OCI-LY7 (cell line): ENCODE results near the gene PES1.

Experiments used
- EZH2phosphoT487 ChIP-seq: fragments of 200-600 bp; sonication (generic); IDR thresholded peaks from 2 replicates; pipeline ENCODE4 v1.6.1; 2018; ENCODE audit warnings: low read depth, borderline replicate concordance, mild to moderate bottlenecking, mixed run types, antibody characterized with exemption, low read length, moderate library complexity, mixed read lengths
- TF ChIP-seq, protein P1 (sequence below): fragments of 200-600 bp; sonication (generic); conservative IDR thresholded peaks from 2 replicates; pipeline ENCODE4 v1.5.1; 2014; ENCODE audit warnings: mild to moderate bottlenecking, antibody characterized with exemption, low read length, moderate library complexity, mixed read lengths

DNA sequence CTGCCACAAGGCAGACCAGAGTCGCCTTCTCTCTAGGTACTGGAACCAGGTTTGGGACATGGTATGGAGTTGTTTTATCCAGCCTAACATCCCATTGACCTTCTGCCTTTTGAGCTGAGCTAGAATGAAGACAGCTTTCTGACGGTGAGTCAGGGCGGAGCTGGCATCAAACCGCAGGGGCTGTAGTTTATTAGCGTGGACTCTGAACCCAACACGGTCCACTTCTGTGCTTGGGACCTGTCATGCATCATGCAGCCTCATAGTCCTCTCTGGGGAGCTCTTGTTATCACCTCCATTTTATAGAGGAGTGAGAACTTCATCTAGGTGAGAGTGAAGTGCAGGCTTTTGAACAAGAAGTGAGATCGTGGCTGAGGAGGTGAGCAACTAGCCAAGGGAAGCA, 25.6 kb downstream of the PES1 start:
- TF ChIP-seq, protein P1, sequence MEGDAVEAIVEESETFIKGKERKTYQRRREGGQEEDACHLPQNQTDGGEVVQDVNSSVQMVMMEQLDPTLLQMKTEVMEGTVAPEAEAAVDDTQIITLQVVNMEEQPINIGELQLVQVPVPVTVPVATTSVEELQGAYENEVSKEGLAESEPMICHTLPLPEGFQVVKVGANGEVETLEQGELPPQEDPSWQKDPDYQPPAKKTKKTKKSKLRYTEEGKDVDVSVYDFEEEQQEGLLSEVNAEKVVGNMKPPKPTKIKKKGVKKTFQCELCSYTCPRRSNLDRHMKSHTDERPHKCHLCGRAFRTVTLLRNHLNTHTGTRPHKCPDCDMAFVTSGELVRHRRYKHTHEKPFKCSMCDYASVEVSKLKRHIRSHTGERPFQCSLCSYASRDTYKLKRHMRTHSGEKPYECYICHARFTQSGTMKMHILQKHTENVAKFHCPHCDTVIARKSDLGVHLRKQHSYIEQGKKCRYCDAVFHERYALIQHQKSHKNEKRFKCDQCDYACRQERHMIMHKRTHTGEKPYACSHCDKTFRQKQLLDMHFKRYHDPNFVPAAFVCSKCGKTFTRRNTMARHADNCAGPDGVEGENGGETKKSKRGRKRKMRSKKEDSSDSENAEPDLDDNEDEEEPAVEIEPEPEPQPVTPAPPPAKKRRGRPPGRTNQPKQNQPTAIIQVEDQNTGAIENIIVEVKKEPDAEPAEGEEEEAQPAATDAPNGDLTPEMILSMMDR = no peak
- no peak for TF ChIP-seq EZH2phosphoT487
